GM10847 (cell line): ENCODE results near the gene AKAP13.

ENCODE experiments used
- POLR2A ChIP-seq: IDR thresholded peaks from 2 replicates; pipeline ENCODE4 v1.6.1; 2011; ENCODE audit not compliant: insufficient read length; ENCODE audit errors: extremely low read depth

AKAP13 gene

DNA sequence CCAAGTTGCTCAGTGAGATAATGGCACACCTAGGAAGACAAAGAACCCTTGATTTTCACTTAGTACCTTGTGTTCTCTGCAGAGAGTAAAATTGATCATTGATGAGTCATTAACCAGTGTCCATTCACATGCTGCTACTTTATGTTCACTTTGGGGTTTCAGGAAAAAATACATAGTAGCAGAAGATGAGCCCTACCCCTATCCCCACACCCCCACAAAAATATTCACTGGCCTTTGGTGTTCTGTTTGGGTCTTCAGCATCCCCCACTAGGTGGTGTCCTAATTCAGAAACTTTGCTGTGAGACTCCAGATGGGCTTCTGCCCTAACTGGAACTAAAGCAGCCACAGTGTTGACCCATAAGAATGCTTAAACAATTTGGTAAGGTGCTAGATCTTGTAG, 235.5 kb downstream of the AKAP13 start:
- no peak for TF ChIP-seq POLR2A

DNA sequence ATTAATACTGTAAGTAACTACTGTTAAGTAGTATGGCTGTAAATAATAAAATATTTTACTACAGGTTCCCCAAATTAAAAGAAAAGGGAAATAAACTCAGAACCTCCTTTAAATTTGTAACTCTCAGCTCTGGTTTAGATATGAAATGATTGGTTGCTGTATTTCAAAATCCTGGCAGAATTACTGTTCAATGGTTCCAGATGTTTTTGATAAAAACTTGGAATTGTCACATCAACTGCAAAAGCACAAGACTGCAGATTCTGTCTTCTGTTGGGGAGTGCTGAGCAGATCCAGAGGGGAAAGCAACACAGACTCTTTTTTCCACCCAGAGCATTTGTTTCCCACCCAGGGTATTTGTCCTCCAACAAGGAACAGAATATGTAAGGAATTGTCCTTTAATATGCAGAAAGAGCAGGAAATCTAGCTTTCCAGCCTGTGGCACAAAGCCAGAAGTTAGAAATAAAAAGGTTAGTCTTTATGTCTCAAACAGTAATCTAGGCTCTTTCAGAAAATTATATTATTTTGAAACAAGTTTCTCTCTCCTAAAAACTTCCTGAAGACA, 236.2 kb downstream of the AKAP13 start:
- no peak for TF ChIP-seq POLR2A

DNA sequence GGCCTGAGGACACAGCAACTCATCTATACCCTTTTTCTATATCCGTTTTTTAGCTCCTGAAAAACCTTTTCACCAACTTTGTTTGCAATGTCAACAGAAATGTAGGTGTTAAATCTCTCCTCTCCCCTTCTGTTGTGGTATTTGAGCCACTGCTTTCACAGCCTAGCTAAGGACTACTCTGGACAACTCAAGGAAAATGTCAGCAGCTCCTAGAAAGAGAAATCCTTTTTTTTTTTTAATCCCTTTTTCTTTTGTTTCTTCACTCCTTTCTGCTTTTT, 237.8 kb downstream of the AKAP13 start:
- TF ChIP-seq POLR2A, result no peak

- no peak for TF ChIP-seq POLR2A
These were observed 238.6 kb downstream of the AKAP13 start for GRCh38 chr15:85618956-85619491.

GRCh38 chr15:85619992-85620689, 239.7 kb downstream of the AKAP13 start:
- no peak for TF ChIP-seq POLR2A

DNA sequence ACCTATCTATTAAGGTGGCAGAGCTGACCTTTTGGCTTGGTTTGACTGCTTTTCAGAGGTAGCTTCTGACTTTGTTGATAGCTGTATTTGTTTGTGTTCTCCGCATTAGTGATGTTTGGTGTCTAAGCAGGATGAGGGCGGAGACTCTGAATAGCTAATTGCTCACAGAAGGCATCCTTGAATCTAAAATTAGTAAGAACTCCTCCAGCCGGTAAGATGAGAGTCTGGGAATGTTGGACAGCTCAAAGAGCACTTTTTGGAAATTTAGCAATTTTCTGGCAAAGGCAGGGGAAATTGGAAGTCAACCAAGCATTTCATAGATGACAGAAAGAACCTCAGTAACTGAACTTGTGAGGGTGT, 240.3 kb downstream of the AKAP13 start:
- no peak for TF ChIP-seq POLR2A

GRCh38 chr15:85621094-85621493, 240.7 kb downstream of the AKAP13 start:
- TF ChIP-seq POLR2A, result no peak

DNA sequence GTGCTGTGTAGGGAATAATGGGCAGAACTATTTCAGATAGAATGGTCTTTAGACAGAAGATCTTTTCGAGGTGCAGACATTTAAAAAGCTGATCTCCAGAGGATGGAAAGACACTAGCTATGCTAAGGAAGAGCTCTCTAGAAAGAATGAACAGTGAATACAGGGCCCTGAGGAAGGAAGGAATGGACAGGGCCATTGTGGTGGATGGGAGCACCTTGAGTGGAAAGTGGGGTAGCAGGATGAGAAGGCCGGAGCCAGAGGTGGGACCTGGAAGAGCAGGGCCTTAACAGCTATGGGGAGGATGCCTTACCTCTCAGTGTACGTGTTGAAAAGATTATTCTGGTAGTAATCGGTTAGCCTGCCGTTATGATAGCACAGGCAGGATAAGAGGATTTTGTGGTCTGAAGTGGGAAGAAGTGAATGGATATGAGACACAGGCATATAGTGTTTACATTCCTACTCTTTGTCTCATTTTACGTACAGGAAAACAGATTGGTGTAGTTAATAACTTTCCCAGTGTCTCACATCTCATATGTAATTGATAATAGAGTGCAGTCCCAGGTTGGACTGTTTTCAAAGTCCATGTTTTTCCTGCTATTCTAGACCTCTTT, 241.9 kb downstream of the AKAP13 start:
- no peak for TF ChIP-seq POLR2A

DNA sequence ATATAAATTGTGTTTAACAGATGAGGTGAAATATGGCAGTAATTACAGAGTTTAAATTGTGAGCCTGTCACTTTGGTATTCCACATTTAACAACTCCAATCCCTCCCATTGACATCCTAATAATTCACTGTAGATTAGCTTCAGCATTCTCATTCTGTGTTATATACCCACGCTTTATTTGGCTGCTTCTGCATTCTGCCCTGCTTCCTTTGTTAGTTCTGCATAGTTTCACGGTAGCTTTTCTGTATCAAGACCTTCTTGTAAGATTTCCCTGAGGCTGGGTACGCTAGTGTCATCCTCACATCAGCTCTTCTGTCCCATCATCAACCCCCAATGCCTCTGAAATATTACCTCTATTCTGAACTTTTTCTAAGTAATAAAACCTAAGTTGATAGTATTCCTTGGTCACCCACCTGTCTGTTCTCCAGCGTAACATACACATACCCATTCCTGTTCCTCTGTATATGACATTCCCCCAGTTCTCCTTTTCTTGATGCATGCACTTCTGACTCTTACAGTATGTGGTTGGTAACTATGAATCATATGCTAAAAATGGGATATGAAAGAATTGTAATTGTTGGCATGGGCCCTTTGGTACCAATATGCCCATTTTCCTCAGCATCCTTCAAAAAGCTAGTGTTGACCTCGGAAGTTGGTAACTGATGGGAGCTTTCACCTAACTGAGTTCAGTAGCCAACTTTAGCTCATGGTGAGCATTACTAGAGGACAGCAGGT, 243.1 kb downstream of the AKAP13 start:
- TF ChIP-seq POLR2A, result no peak

- TF ChIP-seq POLR2A, result no peak
These were observed 243.9 kb downstream of the AKAP13 start for GRCh38 chr15:85624291-85624801.

DNA sequence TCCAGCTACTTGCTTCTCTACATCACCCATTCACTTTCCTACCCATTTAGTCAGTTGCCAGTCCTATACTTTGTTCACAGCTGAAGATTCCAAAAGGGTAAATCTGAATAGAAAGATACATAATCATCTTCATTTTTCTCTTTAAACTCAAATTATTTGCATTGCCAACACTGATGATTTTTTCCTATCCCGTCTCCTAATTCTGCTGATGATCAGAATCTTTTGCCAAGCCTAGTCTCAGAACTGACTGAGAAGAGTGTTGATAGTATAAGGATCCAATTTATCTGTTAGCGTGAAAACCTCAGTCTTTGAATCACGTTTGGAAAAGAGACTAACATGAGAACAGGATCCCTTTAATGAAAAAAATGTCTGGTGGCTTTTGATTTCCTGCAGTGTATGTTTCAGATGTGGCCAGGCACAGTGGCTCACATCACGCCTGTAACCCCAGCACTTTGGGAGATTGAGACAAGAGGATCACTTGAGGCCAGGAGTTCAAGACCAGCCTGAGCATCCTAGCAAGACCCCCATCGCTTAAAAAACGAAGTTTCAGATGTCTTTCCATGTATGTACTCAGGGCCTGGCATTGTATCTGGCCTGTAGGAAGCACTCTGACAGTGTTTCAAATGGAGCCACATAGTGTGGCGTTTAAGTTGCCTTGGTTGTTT, 244.9 kb downstream of the AKAP13 start:
- no peak for TF ChIP-seq POLR2A

DNA sequence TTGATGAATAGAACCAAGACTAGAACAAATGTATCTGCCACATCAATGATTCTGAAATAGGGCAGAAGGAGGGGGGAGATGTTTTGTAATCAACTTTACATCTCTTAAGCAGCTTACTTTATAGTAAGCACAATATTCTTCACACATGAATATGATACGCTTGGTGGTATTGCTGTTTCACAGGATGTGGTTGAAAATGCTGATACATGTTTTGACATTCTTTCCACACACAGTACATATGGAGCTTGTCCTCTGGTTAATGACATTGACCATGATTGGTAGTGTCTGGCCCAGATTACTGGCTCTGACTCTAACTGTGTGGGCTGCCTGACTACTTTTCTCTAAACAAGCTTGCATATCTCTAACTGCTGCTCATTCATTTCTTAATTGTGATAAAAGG, 245.5 kb downstream of the AKAP13 start:
- no peak for TF ChIP-seq POLR2A

DNA sequence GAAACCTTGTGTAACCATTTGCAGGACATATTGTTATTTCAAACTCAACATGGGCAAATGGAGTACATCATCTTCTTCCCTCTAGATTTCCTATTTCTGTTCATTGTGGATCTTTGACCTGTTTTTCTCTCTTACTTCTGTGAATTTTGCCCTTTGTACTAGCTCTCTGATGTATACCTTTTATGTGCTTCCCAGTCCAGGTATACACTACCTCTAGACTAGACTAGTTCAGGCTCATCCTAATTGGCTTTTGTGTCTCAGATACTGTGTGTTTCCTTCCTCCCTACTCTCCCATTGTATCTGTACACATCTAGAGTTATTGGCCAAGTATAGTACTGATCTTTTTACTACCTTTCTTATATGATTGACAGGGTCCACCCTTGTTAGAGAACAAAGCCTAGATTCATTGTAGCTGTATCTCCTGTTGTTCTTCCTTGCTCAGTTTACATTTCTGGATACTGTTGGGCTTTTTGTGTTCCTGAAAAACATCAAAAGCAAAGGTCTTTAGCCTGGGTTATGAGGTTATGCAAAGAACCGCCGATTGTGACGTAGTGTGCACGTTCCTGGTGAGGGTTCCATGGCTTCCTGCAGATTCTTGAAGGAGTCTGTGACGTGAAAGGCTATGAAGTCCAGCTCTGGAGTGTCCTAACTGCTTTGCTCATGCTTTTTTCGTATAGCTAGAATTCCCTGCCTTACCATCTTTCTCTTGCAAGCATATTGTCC, 247.0 kb downstream of the AKAP13 start:
- TF ChIP-seq POLR2A, result no peak

GRCh38 chr15:85630311-85630710, 249.9 kb downstream of the AKAP13 start:
- no peak for TF ChIP-seq POLR2A

GRCh38 chr15:85631018-85631417, 250.6 kb downstream of the AKAP13 start:
- no peak for TF ChIP-seq POLR2A
